HG03103 (cell line): ENCODE measurements around the gene DENND6B.

Experiments
- ATAC-seq: cut with Tn5 transposase; IDR thresholded peaks from one replicate; pipeline ENCODE4 v1.9.1; 2021; ENCODE audit warnings: low read depth; ENCODE audit not compliant: unreplicated experiment

Gene DENND6B

GRCh38 chr22:50289942-50290630, 36.7 kb downstream of the DENND6B start:
- ATAC-seq, result no peak

GRCh38 chr22:50289151-50289941, 37.5 kb downstream of the DENND6B start:
- ATAC-seq, result no peak

- ATAC-seq, result no peak
These were observed 39.1 kb downstream of the DENND6B start for GRCh38 chr22:50287731-50288130.

GRCh38 chr22:50286701-50287318, 40.0 kb downstream of the DENND6B start:
- no peak for ATAC-seq

- no peak for ATAC-seq
These were observed 40.5 kb downstream of the DENND6B start for GRCh38 chr22:50286275-50286674.

GRCh38 chr22:50285568-50286229, 41.1 kb downstream of the DENND6B start:
- no peak for ATAC-seq

- ATAC-seq, result no peak
These were observed 42.3 kb downstream of the DENND6B start for GRCh38 chr22:50284479-50284878.

GRCh38 chr22:50283821-50284220, 43.0 kb downstream of the DENND6B start:
- no peak for ATAC-seq

- no peak for ATAC-seq
These were observed 44.3 kb downstream of the DENND6B start for GRCh38 chr22:50282361-50283155.

GRCh38 chr22:50281957-50282356, 44.9 kb downstream of the DENND6B start:
- no peak for ATAC-seq

GRCh38 chr22:50281384-50281760, 45.4 kb downstream of the DENND6B start:
- ATAC-seq, result no peak

- ATAC-seq, result no peak
These were observed 46.0 kb downstream of the DENND6B start for GRCh38 chr22:50280708-50281383.

- no peak for ATAC-seq
These were observed 46.6 kb downstream of the DENND6B start for GRCh38 chr22:50280022-50280707.

GRCh38 chr22:50278956-50279619, 47.7 kb downstream of the DENND6B start:
- ATAC-seq, result no peak

- no peak for ATAC-seq
These were observed 48.4 kb downstream of the DENND6B start for GRCh38 chr22:50278461-50278860.

- ATAC-seq, result no peak
These were observed 49.1 kb downstream of the DENND6B start for GRCh38 chr22:50277761-50278160.

GRCh38 chr22:50276143-50276542, 50.7 kb downstream of the DENND6B start:
- no peak for ATAC-seq

- ATAC-seq, result no peak
These were observed 51.4 kb downstream of the DENND6B start for GRCh38 chr22:50275181-50276055.
